HG02798 (cell line): ENCODE data around the gene CTSC.
"Not testable (repeated sequence)": the region's sequence is repeated elsewhere in the genome, so short reads cannot be mapped to it uniquely, and the experiment has no call there.

Source experiments
- ATAC-seq: cut with Tn5 transposase; IDR thresholded peaks from one replicate; pipeline ENCODE4 v1.9.1; 2021; ENCODE audit warnings: mild to moderate bottlenecking; ENCODE audit not compliant: unreplicated experiment, poor library complexity

Gene CTSC

GRCh38 chr11:88292171-88292843, 45.2 kb downstream of the CTSC start:
- no peak for ATAC-seq

DNA sequence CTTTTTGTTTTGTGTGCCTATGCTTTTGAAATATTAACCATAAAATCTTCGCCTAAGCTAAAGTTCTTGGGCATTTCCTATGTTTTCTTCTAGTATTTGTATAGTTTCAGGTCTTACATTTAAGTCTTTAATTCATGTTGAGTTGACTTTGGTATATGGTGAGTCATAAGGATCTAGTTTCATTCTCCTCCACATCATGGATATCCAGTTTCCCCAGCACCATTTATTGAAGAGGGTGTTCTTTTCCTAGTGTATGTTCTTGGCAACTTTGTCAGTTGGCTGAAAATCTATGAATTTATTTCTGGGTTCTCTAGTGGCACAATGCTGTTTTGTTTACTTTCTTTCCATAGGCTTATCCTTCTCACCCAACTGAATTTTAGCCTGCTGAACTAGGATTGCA, 49.0 kb downstream of the CTSC start:
- ATAC-seq: no peak

DNA sequence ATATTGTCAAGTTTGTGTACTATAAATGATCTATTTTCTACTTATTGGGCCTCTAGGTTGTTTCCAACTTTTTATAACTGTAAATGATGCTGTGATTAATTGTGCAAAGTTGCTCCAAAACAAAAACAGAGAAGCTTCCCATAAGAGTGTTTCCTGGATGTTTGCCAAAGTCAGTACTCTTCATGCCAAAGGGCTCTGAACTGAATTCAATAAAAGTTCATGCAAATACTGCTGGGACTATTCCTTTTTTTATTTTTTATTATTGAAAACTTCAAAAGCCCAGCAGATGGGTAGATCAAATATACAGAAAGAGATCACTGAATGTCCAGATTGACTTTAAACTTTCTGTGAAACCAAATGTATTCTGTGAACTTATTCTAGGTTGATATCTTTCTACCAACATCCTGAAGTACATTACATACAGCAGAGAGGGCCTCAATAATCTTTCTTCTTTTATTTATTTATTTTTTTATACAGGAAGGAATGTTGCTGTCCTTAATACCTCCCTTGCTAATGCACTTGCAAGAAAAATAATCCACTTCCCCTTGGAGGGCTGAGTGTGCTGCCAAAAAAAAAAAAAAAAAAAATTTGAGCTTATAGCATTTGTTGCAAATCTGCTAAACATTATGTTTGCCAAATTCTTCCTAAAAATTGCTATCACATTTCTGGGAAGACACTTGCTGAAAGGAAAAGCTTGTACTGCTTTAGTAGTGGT, 53.0 kb downstream of the CTSC start:
- no peak for ATAC-seq

GRCh38 chr11:88282747-88283515, 54.6 kb downstream of the CTSC start:
- no peak for ATAC-seq

GRCh38 chr11:88281317-88281712, 56.2 kb downstream of the CTSC start:
- ATAC-seq: no peak

DNA sequence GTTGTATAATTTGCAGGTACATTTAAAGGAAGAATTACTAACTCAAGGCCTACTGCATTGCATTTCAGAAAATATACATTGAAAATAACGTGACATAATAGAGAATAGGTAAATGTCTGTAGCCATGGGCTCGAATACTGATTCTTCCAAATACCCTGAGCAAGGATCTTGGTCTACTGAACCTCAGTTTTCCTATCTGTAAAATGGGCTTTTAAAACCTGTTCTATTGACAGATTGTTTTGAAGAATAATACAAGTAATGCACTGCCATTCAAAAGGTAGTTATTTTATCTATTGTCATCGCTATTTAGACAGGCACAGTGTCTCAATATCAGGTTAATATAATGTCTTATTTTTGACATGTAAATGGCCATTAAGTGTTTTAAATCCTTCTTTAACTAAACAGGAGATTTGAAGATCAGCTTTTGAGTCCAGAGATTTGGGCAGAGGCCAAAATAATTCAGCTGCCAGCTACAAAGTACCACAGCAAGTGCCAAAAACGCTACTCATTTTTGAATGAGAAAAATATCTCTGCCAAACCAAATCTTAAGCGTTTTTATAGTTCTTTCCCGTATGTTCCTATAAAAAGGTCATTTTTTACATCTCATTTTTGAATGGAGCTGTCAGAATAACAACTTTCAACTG, 56.7 kb downstream of the CTSC start:
- no peak for ATAC-seq

DNA sequence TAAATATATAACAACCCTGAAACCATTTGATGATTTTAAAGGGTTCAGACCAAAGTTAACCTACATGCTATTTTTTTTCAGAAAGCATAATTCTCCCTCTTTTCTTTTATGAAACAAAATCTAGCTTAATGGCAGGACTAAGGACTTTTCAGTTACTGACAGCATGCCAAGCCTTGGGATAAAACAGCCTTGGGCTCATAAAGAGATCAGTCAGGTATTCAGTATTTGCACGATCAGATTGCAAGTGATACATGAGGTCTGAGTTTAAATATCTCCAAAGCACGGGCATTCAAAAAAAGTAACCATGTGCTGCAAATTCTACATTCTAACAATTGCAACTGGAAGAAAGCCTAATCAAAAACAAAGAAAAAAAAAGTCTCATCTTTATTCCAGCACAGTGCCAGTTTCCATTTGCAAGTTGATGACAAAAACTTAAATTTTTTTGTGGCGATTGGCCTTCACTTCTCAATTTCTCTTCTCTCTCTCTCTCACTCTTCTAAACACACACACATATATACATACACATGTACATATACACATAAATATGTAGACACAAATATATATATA, 60.1 kb downstream of the CTSC start:
- ATAC-seq: no peak

DNA sequence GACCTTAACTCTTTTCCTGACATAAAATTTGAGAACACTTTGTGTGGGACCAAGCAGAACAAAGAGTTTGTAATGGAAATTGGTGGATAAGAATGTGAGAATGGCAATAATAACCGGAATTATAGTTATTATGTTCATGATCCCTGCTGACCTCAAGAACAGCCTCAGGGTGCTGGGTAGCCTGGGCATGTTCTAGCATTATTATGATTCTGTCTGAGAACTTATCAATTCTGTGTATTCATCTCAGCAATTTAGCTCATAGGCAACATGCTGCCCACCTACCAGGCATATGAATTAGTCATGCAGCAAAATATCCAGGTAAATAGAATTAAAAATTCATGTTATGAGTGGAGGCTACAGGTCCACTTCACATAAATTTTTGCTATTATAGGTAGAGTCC, 61.9 kb downstream of the CTSC start:
- ATAC-seq: no peak

- ATAC-seq: peak; percentile 60
Measured at GRCh38 chr11:88266919-88267318, 70.6 kb downstream of the CTSC start.

DNA sequence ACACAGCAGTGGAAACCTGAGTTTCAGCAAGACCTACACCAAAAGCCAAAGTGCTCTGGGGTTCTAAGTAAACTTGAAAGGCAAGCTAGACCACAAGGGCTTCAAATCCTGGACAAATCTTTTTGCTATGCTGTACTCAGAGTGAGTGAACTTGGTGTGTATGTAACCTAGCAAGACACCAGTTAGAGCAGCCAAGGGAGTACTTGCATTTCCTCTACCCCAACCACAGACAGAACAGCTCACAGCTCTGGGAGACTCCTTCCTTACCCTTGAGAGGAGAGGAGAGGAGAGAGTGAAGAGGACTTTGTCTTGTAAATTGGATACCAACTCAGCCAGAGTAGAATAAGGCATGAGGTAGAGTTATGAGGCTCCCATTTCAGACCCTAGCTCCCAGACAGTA, 71.4 kb downstream of the CTSC start:
- ATAC-seq: no peak

GRCh38 chr11:88259431-88259830, 78.1 kb downstream of the CTSC start:
- no peak for ATAC-seq

GRCh38 chr11:88252208-88252607, 85.3 kb downstream of the CTSC start:
- no peak for ATAC-seq

GRCh38 chr11:88250566-88251242, 86.8 kb downstream of the CTSC start:
- no peak for ATAC-seq

DNA sequence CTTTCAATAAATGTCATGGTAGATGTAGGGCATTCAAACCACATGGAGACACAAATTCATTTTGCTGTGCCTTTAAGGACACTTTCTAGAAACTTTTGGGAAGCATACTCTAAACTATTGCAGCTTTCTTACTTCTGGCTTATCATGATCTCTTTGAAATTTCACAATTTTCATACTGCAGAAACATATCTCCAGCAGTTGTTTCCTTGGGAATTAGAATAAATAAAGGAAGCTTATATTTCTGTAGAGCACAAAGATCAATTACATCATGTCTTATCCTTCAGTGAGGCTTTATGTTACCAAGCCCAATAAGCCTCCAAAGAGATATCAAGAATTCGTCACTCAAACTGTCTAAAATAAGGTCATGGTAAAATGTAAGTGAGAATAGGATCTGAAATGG, 87.8 kb downstream of the CTSC start:
- no peak for ATAC-seq

- no peak for ATAC-seq
Measured at GRCh38 chr11:88246696-88247095, 90.8 kb downstream of the CTSC start.

GRCh38 chr11:88245576-88245975, 92.0 kb downstream of the CTSC start:
- ATAC-seq: not testable (repeated sequence)
